Activated T-cell treated with anti-CD3 and anti-CD28 coated beads, Interleukin-2, amount 50 U/mL, for 1 hour (primary cell): ENCODE data around the gene MAP1LC3B.

Experiments used
- DNase-seq: peaks from one replicate; pipeline ENCODE4 v3.0.0-alpha.2; 2020

Gene MAP1LC3B

DNA sequence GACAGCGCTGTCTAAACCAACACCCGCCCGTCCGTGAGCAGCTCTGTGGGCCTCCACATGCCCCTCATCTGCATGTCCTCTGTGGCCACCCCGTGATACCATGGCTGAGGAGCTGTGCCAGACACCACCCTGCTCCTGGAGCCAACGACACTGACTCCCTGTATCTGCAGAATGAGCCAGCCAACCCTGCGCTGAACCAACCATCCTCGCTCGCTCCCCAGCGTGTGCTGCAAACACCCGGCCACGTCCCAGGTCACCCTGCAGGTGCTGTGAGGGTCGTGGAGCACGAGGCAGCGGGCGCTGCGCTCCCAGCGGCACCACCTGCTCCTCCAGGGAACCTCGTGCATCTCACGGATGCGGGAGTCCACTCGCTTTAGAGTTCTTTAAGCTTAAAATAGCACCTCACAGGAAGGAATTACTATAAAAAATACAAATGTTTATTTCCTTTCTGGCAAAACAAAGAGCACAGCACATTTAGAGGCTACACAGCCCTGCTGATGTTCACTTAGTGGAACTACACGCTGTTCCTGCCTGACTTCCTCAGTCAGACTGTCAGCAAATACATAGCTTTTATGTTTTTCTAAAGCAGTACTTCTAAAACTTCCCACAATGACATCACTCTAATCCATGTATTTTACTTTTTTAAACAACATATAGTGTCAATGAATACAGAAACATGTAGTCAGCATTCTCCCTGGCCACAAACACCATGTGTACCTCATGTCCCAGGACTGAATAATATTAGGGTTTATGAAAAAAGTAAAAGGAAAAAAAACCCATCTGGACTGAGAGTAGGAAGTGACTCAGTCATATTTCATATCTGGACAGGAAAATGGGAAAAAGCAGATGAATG is 43.5 kb downstream of the MAP1LC3B start:
- no peak for DNase-seq

DNA sequence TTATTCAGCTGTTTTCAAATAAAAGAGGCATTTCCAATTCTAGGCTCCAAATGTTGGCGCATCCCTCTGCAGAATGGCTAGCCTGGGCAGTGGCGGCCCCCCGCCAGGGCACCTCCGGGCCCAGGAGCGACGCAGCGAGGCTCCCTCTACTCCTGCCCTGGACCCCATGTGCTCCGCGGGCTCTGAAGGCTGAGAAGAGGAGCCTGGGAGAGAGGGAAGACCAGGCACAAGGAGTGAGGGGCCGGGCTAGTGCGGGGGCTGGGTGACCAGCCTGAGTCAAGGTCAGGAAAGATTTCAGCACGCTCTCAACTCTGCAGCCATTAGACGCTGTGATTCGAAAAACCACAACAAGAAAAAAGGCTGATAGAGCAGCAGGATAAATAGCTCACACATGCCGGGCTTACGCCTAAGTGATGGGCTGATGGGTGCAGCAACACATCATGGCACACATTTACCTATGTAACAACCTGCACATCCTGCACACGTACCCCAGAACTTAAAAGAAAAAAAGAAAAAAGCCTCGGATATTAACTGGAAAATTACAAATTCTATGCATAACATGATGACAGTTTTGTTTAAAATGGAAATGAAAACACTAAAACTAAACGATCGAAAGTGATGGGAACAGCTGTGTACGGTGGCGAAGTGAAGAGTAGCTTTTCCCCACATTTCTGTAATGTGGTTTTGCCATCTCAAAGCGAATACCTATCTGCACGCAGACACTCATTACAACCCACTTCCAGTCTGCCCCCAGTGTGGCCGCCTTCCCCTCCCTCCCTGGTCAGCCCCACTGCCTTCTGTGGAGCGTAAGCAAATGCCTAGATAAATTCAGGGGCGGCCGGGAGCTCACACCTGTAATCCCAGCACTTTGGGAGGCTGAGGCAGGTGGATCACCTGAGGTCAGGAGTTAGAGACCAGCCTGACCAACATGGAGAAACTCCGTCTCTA is 44.4 kb downstream of the MAP1LC3B start:
- DNase-seq, result no peak

DNA sequence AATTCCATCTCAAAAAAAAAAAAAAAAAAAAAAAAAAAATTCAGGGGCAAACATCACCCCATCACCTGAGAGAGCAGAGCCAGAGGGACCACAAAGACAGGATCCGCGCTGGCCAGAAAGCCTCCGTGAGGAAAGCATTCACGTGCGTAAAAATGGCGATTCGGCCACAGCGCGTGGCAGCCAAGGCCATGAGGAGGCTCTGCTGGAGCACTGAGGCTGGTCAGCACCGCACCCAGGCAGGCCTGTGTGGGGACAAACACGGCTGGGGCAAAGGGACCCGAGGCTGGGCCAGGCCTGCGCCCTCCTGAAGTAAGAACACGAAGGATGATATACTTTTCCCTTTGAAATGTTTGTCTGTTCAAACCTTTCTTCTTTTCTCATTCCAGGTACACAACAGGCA is 45.2 kb downstream of the MAP1LC3B start:
- no peak for DNase-seq

DNA sequence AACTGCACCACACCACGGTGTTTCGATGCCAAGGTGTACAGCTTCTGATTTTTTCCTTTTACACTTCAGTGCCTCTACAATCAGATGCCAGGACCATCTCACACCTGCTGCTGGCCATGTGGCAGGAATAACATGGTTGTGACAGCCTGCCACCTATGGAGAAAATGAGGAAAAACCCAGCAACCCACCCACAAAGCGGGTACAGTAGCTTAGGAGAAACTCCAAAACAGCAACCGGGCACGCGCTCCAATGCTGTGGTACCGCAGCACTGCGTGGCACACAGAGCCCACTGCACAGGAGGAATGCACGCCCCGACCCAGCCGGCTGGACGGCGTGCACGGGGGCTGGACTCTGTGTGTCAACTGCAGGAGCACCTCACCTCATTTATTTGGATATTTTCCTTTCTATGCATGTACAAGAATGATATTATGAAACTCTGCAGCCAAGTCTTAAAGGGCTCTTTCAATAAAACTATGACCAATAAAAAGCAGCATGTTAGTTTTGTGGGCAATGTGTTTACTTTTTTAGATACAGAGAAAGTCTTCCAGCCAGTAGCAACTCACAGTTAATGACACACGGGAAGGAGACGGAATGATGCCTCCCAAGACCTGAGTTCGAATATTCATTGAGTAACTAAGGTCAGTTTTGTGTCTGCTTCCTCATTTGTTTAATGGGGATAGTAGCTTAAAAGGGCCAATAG is 45.9 kb downstream of the MAP1LC3B start:
- no peak for DNase-seq

DNA sequence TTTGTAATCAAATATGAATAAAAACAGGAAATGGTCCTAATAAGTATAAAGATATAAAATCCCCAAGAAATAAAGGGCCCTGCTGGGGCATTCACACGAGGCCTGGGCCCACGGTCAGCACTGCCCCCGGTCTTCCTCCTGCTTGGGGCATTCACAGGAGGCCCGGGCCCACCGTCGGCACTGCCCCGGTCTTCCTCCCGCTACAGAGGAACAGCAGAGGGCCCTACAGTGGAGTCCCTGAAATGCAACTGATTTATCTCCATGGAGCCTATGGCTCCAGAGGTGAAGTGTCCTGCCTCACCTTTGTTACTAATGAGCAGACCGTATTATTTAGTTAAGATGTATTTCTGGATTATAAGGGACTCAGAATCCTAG is 46.5 kb downstream of the MAP1LC3B start:
- DNase-seq, result no peak

DNA sequence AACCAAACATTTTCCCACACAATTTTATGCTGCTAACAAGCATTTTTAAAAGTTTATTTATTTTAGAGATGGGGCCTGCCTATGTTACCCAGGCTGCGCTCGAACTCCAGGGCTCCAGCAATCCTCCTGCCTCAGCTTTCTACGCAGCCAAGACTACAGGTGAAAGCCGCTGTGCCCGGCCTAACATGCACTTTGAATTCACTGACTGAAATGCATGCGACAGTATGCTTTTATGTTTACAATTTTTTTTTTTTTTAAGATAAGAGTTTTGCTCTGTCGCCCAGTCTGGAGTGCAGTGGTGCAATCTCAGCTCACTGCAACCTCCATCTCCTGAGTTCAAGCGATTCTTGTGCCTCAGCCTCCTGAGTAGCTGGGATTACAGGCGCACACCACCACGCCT is 47.8 kb downstream of the MAP1LC3B start:
- DNase-seq, result no peak

DNA sequence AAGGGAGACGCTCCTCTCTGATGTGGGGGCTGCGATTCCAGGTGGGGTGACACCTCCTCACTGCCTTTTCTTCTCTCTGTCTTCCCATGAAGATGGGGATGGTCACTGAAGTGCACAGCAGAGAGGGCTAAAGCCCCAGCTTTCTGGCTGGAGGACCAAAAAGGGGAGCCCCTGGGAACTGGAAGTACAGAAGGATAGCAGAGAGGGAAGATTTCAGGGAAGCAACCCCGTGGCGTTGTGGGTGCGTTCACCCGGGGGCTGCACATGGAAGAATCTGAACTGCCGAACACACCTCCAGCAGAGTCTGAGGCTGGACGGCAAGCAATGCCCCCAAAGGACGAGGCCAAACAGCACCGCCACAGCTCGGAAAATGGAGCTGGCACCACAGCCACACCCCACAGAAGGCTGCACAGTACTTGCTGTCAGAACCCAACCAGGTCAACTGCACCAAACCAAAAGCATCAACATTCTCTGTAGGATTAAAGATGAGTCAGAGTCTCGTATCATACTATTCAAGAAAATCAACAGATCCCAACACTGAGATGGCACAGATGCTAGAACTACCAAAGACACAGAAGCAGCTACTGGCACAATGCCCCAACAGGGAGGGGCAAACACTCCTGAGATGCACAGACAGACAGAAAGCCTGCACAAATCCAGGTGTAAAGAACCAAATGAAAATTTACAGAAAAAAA is 49.9 kb downstream of the MAP1LC3B start:
- DNase-seq, result no peak

DNA sequence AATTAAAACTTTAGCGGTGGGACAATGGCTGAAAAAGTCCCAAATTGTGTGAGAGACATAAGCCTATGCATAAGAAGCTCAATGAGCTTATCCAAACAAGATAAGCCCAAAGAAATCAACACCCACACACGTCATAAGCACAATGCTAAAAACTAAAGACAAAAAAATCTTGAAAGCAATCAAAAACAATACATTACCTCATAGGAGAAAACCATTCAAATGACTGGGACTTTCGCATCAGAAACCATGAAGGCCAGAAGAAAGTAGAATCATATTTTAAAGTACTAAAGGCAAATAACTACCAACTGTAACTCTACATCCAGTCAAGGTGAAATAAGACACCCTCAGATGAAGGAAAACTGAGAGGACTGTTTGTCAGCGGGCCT is 50.4 kb downstream of the MAP1LC3B start:
- no peak for DNase-seq

DNA sequence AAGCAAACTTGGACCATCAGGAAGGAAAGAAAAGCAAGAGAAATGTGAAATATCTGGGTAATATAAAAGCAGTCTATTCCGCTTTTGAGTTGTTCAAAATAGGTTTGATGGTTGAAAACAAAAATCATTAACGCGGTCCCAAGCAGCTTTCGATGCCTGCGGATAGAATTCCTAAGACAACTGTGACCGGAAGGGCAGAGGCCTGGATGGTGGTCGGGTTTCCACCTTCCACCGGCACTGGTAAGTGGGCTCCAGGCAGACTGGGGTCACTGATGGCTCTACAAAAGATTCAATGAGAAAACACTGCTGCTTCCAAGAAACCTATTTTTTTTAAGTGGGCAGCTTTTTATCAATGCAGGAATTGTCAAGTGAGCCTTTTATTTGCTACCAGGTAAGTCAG is 50.9 kb downstream of the MAP1LC3B start:
- DNase-seq, result no peak

DNA sequence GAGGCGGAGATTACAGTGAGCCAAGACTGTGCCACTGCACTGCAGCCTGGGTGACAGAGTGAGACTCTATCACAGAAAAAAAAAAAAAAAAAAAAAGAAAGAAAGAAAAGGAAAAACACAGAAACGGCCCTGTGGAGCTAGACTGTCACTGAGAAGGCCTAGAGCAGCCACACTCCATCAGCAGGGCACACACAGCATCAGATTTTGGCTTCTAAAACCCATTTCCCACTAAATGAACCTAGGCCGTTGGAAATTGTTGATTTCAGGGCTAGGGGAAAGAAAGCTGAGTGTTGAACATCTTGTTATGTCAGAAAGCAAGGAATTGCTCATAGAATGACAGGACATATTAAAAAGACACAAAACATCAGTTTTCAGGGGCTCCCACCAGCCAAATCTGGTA is 51.8 kb downstream of the MAP1LC3B start:
- no peak for DNase-seq

DNA sequence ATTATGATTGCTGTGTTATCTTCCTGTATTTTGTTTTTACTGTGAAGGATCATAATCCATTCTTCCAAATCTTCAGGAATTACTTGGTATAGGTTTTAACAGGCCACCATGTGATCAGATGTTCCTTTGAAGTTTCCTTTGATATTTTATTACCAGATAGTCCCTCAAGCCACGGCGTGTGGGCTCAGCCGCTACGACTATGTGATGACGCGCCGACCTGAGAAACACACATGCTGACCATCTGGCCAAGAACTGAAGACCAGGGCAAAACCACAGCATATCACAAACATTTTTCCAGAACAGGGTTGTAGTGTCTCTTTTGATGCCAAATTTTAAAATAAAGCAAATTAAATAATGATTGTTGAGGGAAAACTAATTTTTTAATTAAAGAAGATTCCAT is 53.4 kb downstream of the MAP1LC3B start:
- DNase-seq, result no peak

DNA sequence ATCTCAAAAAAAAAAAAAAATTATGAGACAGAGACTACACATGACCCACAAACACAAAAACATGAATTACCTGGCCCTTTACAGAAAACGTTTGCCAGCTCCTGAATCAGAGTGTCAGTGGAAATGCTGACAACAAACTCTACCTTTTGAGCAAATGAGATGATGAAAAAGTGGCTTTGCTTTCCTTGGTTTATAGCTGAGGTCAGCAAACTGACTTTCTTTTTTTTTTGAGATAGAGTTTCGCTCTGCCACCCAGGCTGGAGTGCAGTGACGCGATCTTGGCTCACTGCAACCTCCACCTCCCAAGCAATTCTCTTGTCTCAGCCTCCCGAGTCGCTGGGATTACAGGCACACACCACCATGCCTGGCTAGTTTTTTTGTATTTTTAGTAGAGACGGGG is 54.3 kb downstream of the MAP1LC3B start:
- DNase-seq, result no peak

DNA sequence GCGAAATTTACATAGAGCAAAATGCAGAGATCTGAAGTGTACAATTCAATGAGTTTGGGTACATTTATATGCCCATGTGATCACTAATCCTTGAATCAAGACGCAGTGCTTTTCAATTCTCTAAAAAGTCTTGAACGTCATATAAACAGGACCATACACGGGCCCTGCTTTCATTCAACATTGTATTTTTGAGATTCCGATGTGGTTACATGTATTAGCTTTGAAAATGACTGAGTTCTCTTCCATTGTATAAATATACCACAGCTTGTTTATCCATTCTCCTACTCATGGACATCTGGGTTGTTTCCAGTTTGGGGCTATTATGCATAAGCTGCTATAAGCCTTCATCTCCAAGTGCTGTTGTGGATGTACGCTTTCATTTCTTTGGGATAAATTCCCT is 55.2 kb downstream of the MAP1LC3B start:
- DNase-seq, result no peak

DNA sequence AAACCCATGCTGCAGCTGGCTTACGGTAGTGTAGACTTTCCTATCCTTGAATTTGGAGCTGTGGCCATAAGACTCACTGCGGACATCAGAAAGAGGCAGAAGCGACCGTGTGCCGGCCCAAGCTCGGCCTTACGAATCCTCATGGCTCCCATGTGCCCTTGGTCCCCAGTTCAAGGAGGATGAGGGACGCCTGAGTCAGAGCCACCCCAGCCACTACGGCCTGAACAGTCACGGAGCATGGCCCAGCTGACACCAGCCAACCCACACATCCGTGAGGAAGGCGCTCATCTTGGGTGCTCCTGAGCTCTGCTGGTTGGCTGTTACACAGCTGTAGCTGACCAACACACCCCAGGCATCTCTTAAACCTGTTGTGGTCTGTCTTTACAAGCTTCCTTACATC is 56.7 kb downstream of the MAP1LC3B start:
- DNase-seq, result no peak

DNA sequence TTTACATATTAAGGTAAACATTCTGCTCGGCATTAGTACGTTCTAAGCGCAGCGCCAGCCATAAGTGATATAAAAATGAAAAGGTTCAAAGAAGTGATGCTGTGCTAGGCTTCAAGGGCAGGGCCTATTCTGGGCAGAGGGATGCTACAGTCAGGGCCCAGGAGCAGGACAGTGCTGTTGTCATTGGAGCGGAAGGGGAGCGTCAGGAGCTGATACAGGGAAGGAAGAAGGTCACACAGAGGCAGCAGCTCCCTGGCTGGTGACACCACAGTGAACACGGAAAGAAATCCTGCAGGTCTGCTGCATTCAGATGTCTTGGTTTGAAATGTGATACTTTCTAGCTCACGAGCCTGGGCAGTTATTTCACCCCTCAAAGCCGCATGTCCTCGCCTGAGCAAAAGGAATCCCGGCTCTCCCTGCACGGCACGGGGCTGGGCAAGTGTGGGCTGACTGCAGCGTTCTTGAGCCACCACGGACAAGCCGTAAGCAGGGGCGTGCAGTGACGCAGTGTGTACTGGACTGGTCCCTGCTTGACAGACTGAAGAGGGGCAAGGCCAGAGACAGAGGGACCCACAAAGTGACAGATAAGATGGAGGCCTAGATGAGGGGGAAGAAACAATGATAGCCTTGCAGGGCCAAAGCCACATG is 59.6 kb downstream of the MAP1LC3B start:
- no peak for DNase-seq

DNA sequence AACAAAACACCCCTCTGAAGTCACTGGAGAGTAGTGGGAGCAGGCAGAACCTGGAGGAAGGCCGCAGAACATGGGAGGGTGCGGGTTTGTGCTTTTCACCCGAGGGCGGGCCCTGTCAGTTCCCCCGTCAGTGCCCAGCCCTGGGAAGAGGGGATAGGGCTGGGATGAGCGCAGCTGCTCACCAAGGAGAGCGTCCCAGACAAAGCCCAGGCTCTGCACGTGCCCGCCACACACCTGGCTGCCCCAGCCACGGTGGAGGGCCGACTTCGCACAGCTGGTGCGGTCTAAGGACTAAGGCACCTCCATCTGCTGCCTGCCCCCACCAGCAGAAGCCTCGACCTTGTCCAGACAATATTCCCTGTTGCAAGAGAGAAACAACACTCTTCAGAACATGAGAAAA is 61.2 kb downstream of the MAP1LC3B start:
- no peak for DNase-seq
